ENCODE measurements around the gene SMIM31.

The SMIM31 gene

DNA sequence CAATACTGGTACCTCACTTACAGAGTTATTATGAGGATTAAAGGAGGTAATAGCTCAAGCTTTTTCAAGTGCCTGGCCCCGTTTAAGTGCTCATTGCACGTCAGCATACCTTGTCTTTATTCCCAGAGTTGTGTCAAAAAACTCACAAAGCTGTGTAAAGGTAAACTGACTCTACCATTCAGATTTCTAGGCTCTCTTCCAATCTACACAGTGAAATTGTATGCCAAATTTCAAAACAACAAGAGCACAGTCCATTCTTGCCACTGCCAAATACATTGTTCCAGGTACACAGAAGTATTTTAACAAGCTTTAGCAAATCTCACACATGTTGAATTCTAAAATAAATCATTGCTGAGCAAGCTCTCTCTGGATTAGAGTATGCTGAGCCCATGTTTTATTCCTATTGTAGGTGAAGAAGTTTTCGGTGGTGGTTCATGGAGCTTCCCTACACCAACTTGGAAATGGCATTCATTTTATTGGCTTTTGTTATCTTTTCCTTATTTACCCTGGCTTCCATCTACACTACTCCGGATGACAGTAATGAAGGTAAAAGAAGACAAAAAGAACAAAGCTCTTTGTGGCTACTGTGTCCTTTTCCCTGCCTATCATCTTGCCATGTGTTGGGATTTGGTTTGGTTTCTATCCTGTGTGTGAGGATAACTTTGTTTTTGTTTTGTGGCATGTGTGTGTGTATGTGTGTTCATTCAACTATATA is 16.2 kb downstream of the SMIM31 start:
- Mint-ChIP-seq H3K9me3 (no peaks in the 10 kb centered on the region), H3K36me3 (no peaks in the 10 kb centered on the region), H3K4me1 (no peaks in the 10 kb centered on the region), H3K27me3 (peaks cover 2% of the 10 kb centered on the region), H3K4me3 (no peak overlapping the region), H3K27ac (no peak overlapping the region)

DNA sequence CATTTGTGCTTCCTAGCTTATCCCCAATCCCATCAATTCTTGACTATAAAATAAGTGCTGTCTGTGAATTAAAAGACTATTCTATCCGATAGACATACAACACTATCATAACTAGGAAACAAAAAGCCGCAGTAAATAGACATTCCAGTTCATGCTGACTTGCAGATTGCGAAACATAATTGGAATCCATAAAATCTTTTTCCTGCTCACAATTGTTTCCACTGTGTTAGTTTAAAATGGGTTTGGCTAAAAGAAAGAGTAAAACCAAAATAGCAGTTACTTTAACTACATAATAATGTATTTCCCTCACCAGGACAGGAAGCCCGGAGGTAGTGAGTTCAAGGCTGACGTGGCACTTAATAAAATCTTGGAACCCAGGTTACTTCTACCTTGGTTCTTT is 17.2 kb downstream of the SMIM31 start:
- H3K27ac Mint-ChIP-seq: no peak overlapping the region
- H3K4me1 Mint-ChIP-seq: no peaks in the 10 kb centered on the region
- no peaks in the 10 kb centered on the region for H3K9me3 Mint-ChIP-seq
- no peak overlapping the region for H3K4me3 Mint-ChIP-seq
- H3K36me3 Mint-ChIP-seq: no peaks in the 10 kb centered on the region
- H3K27me3 Mint-ChIP-seq: no peaks in the 10 kb centered on the region

DNA sequence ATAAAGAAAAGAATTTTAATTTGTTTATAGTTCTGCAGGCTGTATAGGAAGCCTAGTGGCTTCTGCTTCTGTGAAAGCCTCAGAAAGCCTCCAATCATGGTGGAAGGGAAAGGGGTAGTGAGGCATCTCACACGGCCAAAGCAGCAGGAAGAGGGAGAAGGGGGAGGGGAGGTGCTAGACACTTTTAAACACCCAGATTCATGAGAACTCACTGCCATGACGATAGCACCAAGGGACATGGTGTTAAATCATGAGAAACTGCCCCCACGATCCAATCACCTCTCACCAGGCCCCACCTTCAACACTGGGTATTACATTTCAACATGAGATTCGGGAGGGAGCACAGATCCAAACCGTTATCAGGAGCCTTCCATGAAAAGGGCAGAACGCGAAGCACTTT is 18.1 kb downstream of the SMIM31 start:
- H3K4me1 Mint-ChIP-seq: no peaks in the 10 kb centered on the region
- no peak overlapping the region for H3K4me3 Mint-ChIP-seq
- no peak overlapping the region for H3K27ac Mint-ChIP-seq
- no peaks in the 10 kb centered on the region for H3K27me3 Mint-ChIP-seq
- no peaks in the 10 kb centered on the region for H3K9me3 Mint-ChIP-seq
- no peaks in the 10 kb centered on the region for H3K36me3 Mint-ChIP-seq

DNA sequence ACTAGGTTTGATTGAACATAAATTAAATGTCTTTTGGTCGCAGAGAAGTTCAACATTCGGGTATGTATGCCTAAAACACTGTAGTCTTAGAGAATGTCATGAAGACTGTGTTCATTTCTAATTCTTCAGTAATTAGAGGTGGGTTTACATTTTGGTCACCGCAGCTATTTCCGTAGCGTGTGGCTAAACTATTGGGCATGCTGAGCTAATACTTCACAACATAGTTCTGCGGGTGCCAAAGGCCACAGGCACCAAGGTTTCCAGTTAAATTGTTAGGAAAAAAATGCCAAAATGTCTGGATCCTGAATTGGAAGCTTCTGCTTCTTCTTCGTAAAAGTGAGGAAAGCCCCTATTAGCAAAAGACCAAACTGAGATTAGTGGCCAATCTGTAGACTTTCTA is 25.1 kb downstream of the SMIM31 start:
- Mint-ChIP-seq H3K36me3 (no peaks in the 10 kb centered on the region), H3K4me1 (no peaks in the 10 kb centered on the region), H3K4me3 (no peak overlapping the region), H3K27me3 (no peaks in the 10 kb centered on the region), H3K27ac (no peak overlapping the region), H3K9me3 (no peaks in the 10 kb centered on the region)

DNA sequence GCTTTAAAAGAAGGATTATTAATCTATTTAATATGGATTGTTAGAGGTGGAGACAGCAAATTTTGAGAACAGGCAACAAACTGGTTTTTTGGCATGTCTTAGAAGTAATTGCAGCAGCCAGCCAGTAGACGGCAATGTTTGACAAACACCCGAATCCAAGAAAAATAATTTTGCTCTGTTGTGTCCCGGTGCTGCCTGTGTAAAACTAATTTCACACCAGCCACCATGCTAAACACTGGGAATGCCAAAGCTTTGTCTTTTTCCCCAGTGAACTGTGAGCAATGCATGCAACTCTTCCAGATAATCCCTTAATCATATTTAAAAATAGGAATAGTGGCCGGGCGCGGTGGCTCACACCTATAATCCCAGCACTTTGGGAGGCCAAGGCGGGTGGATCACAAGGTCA is 25.9 kb downstream of the SMIM31 start:
- Mint-ChIP-seq H3K27me3 (no peaks in the 10 kb centered on the region), H3K27ac (no peak overlapping the region), H3K36me3 (no peaks in the 10 kb centered on the region), H3K9me3 (no peaks in the 10 kb centered on the region), H3K4me3 (no peak overlapping the region), H3K4me1 (no peaks in the 10 kb centered on the region)

DNA sequence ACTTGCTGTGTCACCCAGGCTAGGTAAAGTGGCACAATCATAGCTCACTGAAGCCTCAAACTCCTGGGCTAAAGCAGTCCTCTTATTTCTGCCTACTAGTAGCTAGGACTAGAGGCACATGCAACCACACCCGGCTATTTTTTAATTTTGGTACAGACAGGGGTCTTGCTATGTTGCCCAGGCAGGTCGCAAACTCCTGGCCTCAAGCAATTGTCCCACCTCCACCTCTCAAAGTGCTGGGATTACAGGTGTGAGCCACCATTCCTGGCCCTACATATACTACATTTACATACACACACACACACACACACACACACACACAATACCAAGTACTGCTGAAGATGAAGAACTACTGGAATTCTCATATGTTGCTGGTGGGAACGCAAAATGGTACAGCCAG is 26.9 kb downstream of the SMIM31 start:
- no peak overlapping the region for H3K4me3 Mint-ChIP-seq
- H3K9me3 Mint-ChIP-seq: no peaks in the 10 kb centered on the region
- H3K36me3 Mint-ChIP-seq: no peaks in the 10 kb centered on the region
- H3K27me3 Mint-ChIP-seq: no peaks in the 10 kb centered on the region
- H3K27ac Mint-ChIP-seq: no peak overlapping the region
- H3K4me1 Mint-ChIP-seq: no peaks in the 10 kb centered on the region

DNA sequence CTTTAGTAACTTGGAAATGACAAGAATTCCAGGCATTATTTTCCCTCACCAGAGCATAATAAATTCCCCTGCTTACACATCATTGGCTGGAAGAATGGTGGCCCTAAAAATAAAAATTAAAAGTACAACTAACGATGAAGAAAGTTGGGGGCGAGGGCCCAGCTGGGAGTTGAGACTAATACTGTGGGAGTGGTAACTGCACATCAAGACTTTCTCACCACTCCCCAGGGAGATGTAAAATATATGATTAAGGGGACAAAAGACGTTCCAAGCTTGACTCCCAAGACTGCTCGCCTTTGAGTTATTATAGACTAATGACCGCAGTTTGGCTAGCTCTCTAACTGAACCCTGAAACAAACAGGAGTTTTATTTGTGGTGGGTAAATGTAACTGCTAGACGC is 30.0 kb downstream of the SMIM31 start:
- H3K4me1 Mint-ChIP-seq: no peaks in the 10 kb centered on the region
- H3K9me3 Mint-ChIP-seq: no peaks in the 10 kb centered on the region
- H3K27me3 Mint-ChIP-seq: no peaks in the 10 kb centered on the region
- H3K4me3 Mint-ChIP-seq: no peak overlapping the region
- no peak overlapping the region for H3K27ac Mint-ChIP-seq
- H3K36me3 Mint-ChIP-seq: no peaks in the 10 kb centered on the region

DNA sequence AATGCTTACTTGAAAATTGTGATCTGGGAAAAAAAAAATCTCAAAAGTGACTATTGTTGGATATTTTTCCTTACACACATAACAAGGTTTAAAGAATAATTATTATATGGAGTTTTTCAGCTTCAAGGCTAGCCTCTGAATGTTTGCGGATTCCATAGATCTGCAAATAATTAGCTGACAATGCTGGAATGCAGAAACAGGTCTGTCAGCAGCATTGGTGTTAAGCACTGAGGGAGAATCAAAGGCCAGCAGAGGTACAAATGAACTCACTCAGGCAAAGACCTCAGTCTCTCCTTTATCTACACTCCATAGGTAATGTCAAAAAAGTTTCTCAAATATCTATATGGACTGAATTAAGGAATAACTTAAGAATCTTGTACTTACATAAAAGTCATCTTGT is 35.1 kb downstream of the SMIM31 start:
- H3K9me3 Mint-ChIP-seq: peaks cover 4% of the 10 kb centered on the region
- no peak overlapping the region for H3K4me3 Mint-ChIP-seq
- H3K27me3 Mint-ChIP-seq: peaks cover 1% of the 10 kb centered on the region
- no peaks in the 10 kb centered on the region for H3K4me1 Mint-ChIP-seq
- H3K27ac Mint-ChIP-seq: no peak overlapping the region
- H3K36me3 Mint-ChIP-seq: no peaks in the 10 kb centered on the region

DNA sequence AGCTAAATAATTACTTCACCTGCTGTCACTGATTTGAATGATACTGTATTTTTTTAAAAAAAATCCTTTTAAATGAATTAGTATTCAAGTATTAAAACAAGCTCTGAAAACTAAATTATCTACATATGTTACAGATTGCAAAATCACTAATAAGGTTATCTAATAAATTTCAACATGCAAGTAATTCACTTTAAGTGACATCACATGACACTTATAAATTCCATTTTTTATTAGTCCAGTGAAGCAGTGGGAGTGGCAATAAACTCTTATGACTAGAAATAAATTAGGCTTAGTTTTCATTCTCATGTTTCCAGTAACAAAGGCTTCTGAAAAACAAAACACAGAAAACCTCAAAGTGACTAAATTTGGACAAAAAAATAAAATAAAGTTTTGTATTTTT is 36.3 kb downstream of the SMIM31 start:
- H3K4me1 Mint-ChIP-seq: no peaks in the 10 kb centered on the region
- H3K36me3 Mint-ChIP-seq: no peaks in the 10 kb centered on the region
- no peak overlapping the region for H3K4me3 Mint-ChIP-seq
- H3K27ac Mint-ChIP-seq: no peak overlapping the region
- H3K9me3 Mint-ChIP-seq: peaks cover 4% of the 10 kb centered on the region
- peaks cover 1% of the 10 kb centered on the region for H3K27me3 Mint-ChIP-seq

DNA sequence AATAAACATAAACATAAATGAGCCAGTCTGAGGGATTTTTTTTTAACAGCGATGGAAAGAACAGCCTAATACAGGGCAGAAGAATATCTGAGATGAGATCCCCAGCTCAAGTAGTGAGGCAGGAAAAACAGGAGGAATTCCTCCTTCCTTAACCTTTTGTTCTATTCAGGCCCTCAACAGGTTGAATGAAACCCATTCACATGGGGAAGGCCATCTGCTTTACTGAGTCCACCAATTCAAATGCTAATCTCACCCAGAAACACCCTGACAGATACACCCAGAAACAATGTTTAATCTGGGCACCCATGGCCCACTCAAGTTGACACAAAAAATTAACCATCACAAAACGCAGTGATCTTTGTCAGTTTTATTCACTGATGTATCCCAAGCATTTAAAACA is 45.5 kb downstream of the SMIM31 start:
- Mint-ChIP-seq H3K4me1 (no peaks in the 10 kb centered on the region), H3K36me3 (no peaks in the 10 kb centered on the region), H3K27ac (no peak overlapping the region), H3K9me3 (no peaks in the 10 kb centered on the region), H3K4me3 (no peak overlapping the region), H3K27me3 (no peaks in the 10 kb centered on the region)

DNA sequence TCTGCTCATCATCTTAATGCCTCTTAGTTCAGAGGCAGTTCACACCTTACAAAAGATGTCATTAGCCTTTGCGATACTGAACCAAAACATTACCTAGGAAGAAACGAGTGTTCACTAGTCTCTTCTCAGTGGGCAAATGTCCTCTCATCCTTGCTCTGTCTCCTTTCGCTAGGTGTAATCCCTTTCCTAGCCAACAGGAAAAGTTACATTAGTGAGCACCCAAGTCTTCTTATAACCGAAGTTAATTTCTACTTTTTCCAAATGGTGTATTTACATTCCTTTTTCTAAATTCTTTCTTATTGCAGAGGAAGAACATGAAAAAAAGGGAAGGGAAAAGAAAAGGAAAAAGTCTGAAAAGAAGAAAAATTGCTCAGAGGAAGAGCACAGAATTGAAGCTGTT is 46.9 kb downstream of the SMIM31 start:
- no peak overlapping the region for H3K4me3 Mint-ChIP-seq
- no peaks in the 10 kb centered on the region for H3K9me3 Mint-ChIP-seq
- no peaks in the 10 kb centered on the region for H3K36me3 Mint-ChIP-seq
- no peak overlapping the region for H3K27ac Mint-ChIP-seq
- H3K4me1 Mint-ChIP-seq: no peaks in the 10 kb centered on the region
- H3K27me3 Mint-ChIP-seq: no peaks in the 10 kb centered on the region

DNA sequence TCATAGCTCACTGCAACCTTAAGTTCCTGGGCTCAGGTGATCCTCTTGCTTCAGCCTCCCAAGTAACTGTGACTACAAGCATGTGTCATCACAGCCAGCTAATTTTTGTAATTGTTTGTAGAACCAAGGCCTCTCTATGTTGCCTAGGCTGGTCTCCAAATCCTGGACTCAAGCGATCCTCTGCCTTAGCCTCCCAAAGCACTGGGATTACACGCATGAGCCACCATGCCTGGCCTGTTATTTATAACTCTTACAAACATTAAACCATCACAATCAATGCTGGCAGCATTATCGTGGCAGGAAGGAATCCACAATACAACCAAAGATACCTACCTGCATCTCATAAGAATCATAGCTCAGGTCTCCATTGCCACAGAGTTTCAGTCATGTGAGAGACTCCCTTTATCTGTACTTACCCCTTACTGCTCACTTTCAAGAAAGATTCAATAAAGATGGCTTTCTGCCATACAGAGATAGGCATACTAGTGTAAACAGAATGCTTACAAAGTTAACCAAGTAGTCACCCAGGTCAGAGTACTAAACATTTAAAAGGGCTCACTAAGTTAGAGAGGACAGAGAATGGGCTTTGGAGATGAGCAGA is 48.5 kb downstream of the SMIM31 start:
- Mint-ChIP-seq H3K27me3 (no peaks in the 10 kb centered on the region), H3K9me3 (no peaks in the 10 kb centered on the region), H3K27ac (no peak overlapping the region), H3K4me1 (no peaks in the 10 kb centered on the region), H3K4me3 (no peak overlapping the region), H3K36me3 (no peaks in the 10 kb centered on the region)

DNA sequence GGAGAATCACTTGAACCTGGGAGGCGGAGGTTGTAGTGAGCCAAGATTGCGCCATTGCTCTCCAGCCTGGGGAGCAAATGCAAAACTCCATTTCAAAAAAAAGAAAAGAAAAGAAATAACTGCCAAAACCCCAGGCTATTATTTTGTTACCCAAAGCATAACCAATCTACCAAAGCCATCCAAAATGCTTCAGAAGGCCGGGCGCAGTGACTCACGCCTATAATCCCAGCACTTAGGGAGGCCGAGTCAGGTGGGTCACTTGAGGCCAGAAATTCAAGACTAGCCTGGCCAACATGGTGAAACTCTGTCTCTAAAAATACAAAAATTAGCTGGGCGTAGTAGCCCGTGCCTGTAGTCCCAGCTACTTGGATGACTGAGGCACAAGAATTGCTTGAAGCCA is 49.8 kb downstream of the SMIM31 start:
- Mint-ChIP-seq H3K36me3 (no peaks in the 10 kb centered on the region), H3K4me3 (no peak overlapping the region), H3K9me3 (no peaks in the 10 kb centered on the region), H3K27ac (no peak overlapping the region), H3K4me1 (no peaks in the 10 kb centered on the region), H3K27me3 (no peaks in the 10 kb centered on the region)

DNA sequence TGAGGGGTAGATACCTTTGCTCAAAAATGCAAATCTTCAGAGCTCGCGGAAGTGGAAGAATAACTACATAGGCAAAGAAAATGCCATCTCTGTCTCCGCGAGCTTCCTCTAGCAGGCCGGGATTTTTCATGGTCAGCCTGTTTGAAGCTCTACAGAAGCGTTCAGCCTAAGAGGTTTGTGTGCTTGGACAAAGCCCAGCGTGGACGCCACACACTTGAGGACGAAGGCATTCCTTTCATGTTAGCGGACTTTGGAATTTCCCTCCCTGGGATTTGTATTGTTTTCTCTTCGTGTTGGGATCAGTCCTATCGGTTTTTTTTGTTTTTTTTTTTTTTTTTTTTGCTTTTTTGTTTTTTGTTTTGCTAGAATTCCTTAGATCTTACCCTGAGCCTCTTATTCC is 53.7 kb downstream of the SMIM31 start:
- H3K36me3 Mint-ChIP-seq: no peaks in the 10 kb centered on the region
- H3K4me3 Mint-ChIP-seq: no peak overlapping the region
- peaks cover 7% of the 10 kb centered on the region for H3K27me3 Mint-ChIP-seq
- no peak overlapping the region for H3K27ac Mint-ChIP-seq
- H3K9me3 Mint-ChIP-seq: no peaks in the 10 kb centered on the region
- no peaks in the 10 kb centered on the region for H3K4me1 Mint-ChIP-seq

DNA sequence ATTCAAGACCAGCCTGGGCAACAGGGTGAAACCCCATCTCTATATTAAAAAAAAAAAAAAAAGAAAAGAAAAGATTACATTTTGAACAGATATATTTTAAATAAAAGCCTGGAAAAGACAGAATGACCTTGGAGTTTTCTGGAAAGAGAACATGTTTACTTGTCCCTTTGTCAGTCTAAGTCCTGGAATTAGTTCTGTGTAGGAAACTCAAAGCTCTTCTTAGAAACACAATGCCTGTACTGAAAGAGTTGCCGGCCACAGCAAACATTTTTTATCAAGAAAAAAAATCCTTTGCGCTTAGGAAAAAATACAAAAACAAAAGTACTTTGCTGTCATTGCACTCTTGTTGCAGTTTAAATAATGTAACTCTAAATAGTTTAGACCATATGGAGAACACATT is 59.6 kb downstream of the SMIM31 start:
- no peaks in the 10 kb centered on the region for H3K36me3 Mint-ChIP-seq
- no peak overlapping the region for H3K27ac Mint-ChIP-seq
- no peaks in the 10 kb centered on the region for H3K4me1 Mint-ChIP-seq
- H3K27me3 Mint-ChIP-seq: peaks cover 7% of the 10 kb centered on the region
- no peaks in the 10 kb centered on the region for H3K9me3 Mint-ChIP-seq
- H3K4me3 Mint-ChIP-seq: no peak overlapping the region

DNA sequence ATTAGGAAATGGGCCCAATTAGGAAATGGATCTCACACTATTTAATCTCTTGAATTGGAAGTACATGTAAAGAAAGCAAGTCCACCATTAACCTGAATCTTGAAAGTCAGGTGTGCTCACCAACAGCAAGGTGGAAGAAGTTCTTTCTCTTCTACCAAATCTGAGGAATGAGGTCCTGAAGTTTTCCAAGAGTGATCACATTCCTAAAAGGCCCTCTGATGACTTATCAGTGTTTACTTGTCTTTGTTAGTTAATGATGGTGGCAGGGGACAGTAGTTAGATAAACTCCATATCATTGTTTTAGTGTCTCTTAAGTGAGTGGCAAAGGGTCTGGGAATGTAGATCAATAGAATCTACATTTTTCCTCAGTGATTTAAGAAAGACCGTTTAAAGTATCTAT is 61.8 kb downstream of the SMIM31 start:
- H3K36me3 Mint-ChIP-seq: no peaks in the 10 kb centered on the region
- H3K4me1 Mint-ChIP-seq: no peaks in the 10 kb centered on the region
- no peaks in the 10 kb centered on the region for H3K9me3 Mint-ChIP-seq
- no peaks in the 10 kb centered on the region for H3K27me3 Mint-ChIP-seq
- no peak overlapping the region for H3K4me3 Mint-ChIP-seq
- no peak overlapping the region for H3K27ac Mint-ChIP-seq

DNA sequence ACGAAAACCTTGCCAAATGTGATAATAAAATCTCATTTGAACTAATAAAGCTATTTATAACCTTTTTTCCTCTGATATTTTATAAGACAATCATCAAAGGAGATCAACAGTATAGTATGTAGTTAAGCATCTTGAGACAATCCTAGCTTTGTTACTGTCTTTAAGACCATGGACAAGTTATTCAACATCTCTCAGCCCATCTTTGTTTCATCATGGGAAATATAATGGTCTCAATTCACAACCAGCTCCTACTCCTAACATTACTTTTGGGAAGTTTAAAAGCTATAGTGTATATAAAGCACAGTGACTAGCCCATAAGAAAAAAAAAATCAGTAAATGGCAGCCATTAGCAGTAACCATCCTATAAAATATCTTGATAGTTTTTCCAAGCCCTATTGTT is 65.4 kb downstream of the SMIM31 start:
- no peak overlapping the region for H3K27ac Mint-ChIP-seq
- H3K4me3 Mint-ChIP-seq: no peak overlapping the region
- no peaks in the 10 kb centered on the region for H3K4me1 Mint-ChIP-seq
- no peaks in the 10 kb centered on the region for H3K36me3 Mint-ChIP-seq
- H3K27me3 Mint-ChIP-seq: peaks cover 14% of the 10 kb centered on the region
- H3K9me3 Mint-ChIP-seq: no peaks in the 10 kb centered on the region

Measured in activated naive CD4-positive, alpha-beta T cell treated with anti-CD3 and anti-CD28 coated beads, Interleukin-2, amount 50 U/mL, for 24 hours (primary cell).